HepG2 (cell line): ENCODE measurements around the gene KRT73. TPM values are rescaled to one million over a fixed set of nuclear protein-coding genes. Genes with fewer than 3 reads are reported as not detected.

Source experiments
- EED ChIP-seq: sonication (generic); formaldehyde crosslinking; IDR thresholded peaks from 2 replicates; pipeline ENCODE4 v1.5.0; 2020; ENCODE audit warnings: mild to moderate bottlenecking, missing genetic modification reagents
- MZF1 ChIP-seq: sonication (generic); formaldehyde crosslinking; IDR thresholded peaks from 2 replicates; pipeline ENCODE4 v1.8.1; 2023; ENCODE audit warnings: mild to moderate bottlenecking, missing genetic modification reagents, borderline replicate concordance
- ZBTB21 ChIP-seq: sonication (generic); formaldehyde crosslinking; IDR thresholded peaks from 2 replicates; pipeline ENCODE4 v1.4.0; 2020; ENCODE audit warnings: missing genetic modification reagents
- ZNF772 ChIP-seq: sonication (generic); formaldehyde crosslinking; IDR thresholded peaks from 2 replicates; pipeline ENCODE4 v1.5.0; 2020; ENCODE audit warnings: mild to moderate bottlenecking, missing genetic modification reagents
- polyA plus RNA-seq, 8 experiments: library from polyadenylated mRNA; depleted of rRNA in 3 of 8; stranded (reverse) in 7 of 8; unstranded in 1 of 8; fragments of >200 nt; fragmentation: Illumina TruSeq in 4 of 8; extraction: Trizol in 4 of 8; gene quantifications; 2 replicates each; pipeline versions ENCODE4 v1.2.1 to v1.2.3, GENCODE V29; 2011 to 2016; ENCODE audit warnings: low read depth in 4 of 8, missing spikeins in 1 of 8, mixed read lengths in 1 of 8; ENCODE audit not compliant: insufficient read depth in 1 of 8
- total RNA-seq, 5 experiments: library from RNA; depleted of rRNA; stranded (reverse); fragments of >200 nt; fragmentation: Illumina TruSeq; extraction: Trizol; gene quantifications; 2 replicates each; pipeline ENCODE4 v1.2.3, GENCODE V29; 2016; ENCODE audit warnings: low read depth in 1 of 5
- TF ChIP-seq, protein P1 (sequence below), 2 experiments: IDR thresholded peaks; 2 replicates each; pipeline ENCODE4 v1.6.1; 2011 to 2012; ENCODE audit warnings: low read length in 2 of 2, borderline replicate concordance in 1 of 2, low read depth in 1 of 2, mild to moderate bottlenecking in 1 of 2, moderate library complexity in 1 of 2
- TF ChIP-seq, protein P2 (sequence below): IDR thresholded peaks from 2 replicates; pipeline ENCODE4 v1.6.1; 2016; ENCODE audit warnings: missing compliant biosample characterization, missing genetic modification reagents, borderline replicate concordance
- TF ChIP-seq, protein P3 (sequence below): sonication (generic); formaldehyde crosslinking; IDR thresholded peaks from 2 replicates; pipeline ENCODE4 v1.4.0; 2020; ENCODE audit warnings: missing genetic modification reagents, borderline replicate concordance

KRT73 gene
- total and polyA plus RNA-seq, 2 of the 13 experiments (the other 11 are each of a cell fraction or from before 2014, with no cell fraction given) = not detected

DNA sequence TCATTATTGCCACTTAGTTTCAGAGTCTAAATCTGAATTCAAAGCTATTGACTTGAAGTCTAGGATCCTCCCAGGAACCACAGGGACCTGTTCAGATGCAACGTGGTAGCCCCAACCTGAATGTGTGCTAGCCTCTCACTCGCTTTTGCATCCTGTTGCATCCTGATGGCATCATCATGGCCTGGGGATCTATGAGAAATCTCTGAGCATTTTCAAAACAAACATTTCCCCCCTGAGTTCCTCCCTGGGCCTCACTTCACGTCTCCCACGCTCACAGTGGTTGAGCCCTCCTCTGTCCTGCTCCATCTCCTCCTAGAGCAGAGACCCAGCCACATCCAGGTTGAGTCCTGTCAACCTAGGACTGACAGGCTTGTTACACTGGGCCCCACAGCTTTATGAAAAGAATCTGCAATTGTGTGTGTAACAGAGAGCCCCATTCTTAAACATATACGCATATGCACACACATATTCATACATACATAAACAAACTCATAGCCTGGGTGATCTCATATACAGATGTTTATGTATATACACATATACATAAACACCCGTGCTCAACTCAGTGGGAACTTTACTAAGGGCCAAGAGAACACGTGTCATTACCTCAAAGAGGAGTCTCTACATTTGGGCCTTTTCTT, 11.7 kb downstream of the KRT73 start (continued):
- TF ChIP-seq, protein P1, sequence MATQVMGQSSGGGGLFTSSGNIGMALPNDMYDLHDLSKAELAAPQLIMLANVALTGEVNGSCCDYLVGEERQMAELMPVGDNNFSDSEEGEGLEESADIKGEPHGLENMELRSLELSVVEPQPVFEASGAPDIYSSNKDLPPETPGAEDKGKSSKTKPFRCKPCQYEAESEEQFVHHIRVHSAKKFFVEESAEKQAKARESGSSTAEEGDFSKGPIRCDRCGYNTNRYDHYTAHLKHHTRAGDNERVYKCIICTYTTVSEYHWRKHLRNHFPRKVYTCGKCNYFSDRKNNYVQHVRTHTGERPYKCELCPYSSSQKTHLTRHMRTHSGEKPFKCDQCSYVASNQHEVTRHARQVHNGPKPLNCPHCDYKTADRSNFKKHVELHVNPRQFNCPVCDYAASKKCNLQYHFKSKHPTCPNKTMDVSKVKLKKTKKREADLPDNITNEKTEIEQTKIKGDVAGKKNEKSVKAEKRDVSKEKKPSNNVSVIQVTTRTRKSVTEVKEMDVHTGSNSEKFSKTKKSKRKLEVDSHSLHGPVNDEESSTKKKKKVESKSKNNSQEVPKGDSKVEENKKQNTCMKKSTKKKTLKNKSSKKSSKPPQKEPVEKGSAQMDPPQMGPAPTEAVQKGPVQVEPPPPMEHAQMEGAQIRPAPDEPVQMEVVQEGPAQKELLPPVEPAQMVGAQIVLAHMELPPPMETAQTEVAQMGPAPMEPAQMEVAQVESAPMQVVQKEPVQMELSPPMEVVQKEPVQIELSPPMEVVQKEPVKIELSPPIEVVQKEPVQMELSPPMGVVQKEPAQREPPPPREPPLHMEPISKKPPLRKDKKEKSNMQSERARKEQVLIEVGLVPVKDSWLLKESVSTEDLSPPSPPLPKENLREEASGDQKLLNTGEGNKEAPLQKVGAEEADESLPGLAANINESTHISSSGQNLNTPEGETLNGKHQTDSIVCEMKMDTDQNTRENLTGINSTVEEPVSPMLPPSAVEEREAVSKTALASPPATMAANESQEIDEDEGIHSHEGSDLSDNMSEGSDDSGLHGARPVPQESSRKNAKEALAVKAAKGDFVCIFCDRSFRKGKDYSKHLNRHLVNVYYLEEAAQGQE (IDR thresholded peaks at IDR 0.05; ENCODE audit: borderline replicate concordance in 1 of 2, low read depth in 1 of 2, low read length in 2 of 2) = no peak
- TF ChIP-seq, protein P2, sequence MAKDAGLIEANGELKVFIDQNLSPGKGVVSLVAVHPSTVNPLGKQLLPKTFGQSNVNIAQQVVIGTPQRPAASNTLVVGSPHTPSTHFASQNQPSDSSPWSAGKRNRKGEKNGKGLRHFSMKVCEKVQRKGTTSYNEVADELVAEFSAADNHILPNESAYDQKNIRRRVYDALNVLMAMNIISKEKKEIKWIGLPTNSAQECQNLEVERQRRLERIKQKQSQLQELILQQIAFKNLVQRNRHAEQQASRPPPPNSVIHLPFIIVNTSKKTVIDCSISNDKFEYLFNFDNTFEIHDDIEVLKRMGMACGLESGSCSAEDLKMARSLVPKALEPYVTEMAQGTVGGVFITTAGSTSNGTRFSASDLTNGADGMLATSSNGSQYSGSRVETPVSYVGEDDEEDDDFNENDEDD (CRISPR knock-in tag) = no peak
- no peak for TF ChIP-seq ZBTB21 (CRISPR knock-in tag)
- TF ChIP-seq, protein P3, sequence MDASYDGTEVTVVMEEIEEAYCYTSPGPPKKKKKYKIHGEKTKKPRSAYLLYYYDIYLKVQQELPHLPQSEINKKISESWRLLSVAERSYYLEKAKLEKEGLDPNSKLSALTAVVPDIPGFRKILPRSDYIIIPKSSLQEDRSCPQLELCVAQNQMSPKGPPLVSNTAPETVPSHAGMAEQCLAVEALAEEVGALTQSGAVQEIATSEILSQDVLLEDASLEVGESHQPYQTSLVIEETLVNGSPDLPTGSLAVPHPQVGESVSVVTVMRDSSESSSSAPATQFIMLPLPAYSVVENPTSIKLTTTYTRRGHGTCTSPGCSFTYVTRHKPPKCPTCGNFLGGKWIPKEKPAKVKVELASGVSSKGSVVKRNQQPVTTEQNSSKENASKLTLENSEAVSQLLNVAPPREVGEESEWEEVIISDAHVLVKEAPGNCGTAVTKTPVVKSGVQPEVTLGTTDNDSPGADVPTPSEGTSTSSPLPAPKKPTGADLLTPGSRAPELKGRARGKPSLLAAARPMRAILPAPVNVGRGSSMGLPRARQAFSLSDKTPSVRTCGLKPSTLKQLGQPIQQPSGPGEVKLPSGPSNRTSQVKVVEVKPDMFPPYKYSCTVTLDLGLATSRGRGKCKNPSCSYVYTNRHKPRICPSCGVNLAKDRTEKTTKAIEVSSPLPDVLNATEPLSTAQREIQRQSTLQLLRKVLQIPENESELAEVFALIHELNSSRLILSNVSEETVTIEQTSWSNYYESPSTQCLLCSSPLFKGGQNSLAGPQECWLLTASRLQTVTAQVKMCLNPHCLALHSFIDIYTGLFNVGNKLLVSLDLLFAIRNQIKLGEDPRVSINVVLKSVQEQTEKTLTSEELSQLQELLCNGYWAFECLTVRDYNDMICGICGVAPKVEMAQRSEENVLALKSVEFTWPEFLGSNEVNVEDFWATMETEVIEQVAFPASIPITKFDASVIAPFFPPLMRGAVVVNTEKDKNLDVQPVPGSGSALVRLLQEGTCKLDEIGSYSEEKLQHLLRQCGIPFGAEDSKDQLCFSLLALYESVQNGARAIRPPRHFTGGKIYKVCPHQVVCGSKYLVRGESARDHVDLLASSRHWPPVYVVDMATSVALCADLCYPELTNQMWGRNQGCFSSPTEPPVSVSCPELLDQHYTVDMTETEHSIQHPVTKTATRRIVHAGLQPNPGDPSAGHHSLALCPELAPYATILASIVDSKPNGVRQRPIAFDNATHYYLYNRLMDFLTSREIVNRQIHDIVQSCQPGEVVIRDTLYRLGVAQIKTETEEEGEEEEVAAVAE (CRISPR knock-in tag) = no peak
- no peak for TF ChIP-seq EED (CRISPR knock-in tag)
- no peak for TF ChIP-seq MZF1 (CRISPR knock-in tag)
- TF ChIP-seq ZNF772 (CRISPR knock-in tag) = no peak
